ENCODE data around the gene DLG2.

DNA sequence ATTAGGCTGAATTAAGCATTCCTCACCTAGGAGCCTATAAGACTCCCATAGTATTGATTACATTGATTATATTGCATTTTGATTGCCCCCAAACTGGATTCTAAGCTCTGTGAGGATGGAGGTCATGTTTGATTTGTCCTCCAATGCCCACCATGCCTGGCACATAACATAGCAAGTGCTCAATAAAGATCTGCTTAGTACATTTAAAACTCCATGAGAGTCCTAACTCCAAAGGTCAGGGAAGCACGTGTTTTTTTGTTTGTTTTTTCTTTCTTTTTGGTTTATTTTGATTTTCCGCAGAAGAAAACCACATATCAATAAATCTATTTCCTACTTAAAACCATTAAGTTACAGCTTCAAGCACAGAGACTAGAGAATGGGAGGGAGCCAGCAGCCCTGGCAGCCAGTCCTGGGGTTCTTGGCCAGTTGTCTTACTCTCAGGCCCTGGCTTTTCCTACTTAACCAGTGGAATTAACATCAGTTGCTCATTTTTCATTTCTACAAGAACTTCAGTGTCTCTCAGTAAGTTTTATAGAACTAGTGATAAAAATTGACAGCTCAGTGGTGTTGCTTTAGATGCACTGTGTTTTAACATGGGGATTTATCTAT, 1911.1 kb downstream of the DLG2 start:
- TF ChIP-seq, protein P1, sequence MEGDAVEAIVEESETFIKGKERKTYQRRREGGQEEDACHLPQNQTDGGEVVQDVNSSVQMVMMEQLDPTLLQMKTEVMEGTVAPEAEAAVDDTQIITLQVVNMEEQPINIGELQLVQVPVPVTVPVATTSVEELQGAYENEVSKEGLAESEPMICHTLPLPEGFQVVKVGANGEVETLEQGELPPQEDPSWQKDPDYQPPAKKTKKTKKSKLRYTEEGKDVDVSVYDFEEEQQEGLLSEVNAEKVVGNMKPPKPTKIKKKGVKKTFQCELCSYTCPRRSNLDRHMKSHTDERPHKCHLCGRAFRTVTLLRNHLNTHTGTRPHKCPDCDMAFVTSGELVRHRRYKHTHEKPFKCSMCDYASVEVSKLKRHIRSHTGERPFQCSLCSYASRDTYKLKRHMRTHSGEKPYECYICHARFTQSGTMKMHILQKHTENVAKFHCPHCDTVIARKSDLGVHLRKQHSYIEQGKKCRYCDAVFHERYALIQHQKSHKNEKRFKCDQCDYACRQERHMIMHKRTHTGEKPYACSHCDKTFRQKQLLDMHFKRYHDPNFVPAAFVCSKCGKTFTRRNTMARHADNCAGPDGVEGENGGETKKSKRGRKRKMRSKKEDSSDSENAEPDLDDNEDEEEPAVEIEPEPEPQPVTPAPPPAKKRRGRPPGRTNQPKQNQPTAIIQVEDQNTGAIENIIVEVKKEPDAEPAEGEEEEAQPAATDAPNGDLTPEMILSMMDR (IDR thresholded peaks at IDR 0.05; ENCODE audit: low read length), result no peak
- TF ChIP-seq EZH2 (optimal IDR thresholded peaks at IDR 0.05; ENCODE audit: low read depth, low read length), result no peak

Data from MM.1S (cell line).